Activated CD8-positive, alpha-beta T cell treated with anti-CD3 and anti-CD28 coated beads, Interleukin-2, amount 10 ng/mL, durations not matched to agents 7 days and 5 days (primary cell): ENCODE results near the gene TRIM58. TPM values are rescaled to one million over a fixed set of nuclear protein-coding genes. Genes with fewer than 3 reads are reported as not detected.

Source experiments
- ATAC-seq: fragments of 150-1000 bp; cut with Tn5 transposase; one replicate; pipeline ENCODE4 v1.10.0; 2021; ENCODE audit warnings: moderate library complexity
- CTCF ChIA-PET: fragments of 350-600 bp; sonication (Branson Sonifier 250); formaldehyde crosslinking; loops from one replicate; lab custom pipeline; 2021; ENCODE audit warnings: antibody characterized with exemption; lab: Charles Lee
- POLR2A ChIA-PET: fragments of 350-600 bp; sonication (Branson Sonifier 250); formaldehyde crosslinking; loops from one replicate; lab custom pipeline; 2021; ENCODE audit warnings: antibody characterized with exemption; lab: Charles Lee
- DNase-seq: peaks from one replicate; pipeline ENCODE4 v3.0.0-alpha.2; 2020
- H3K27ac Mint-ChIP-seq: one replicate; pipeline ENCODE4 v1.8.0; 2021; ENCODE audit warnings: mild to moderate bottlenecking, mixed read lengths
- H3K27me3 Mint-ChIP-seq: one replicate; pipeline ENCODE4 v1.8.0; 2021; ENCODE audit warnings: low read depth, mixed read lengths
- H3K36me3 Mint-ChIP-seq: one replicate; pipeline ENCODE4 v1.8.0; 2021; ENCODE audit warnings: low read depth, mixed read lengths
- H3K4me1 Mint-ChIP-seq: one replicate; pipeline ENCODE4 v1.8.0; 2021; ENCODE audit warnings: low read depth, mixed read lengths
- H3K4me3 Mint-ChIP-seq: one replicate; pipeline ENCODE4 v1.8.0; 2021; ENCODE audit warnings: mild to moderate bottlenecking, mixed read lengths
- H3K9me3 Mint-ChIP-seq: one replicate; pipeline ENCODE4 v1.8.0; 2022; ENCODE audit warnings: mixed read lengths; ENCODE audit not compliant: insufficient read depth
- total RNA-seq, 2 experiments: library from RNA; stranded (reverse); gene quantifications; one replicate each; pipeline ENCODE4 v1.2.3, GENCODE V29; 2021

The TRIM58 gene
- total RNA-seq, 2 experiments from 2014 or later: 0.21 to 0.74 TPM

- H3K4me3 Mint-ChIP-seq: no peak overlapping the region
- DNase-seq (no peak), ATAC-seq (no peak)
- no peaks in the 10 kb centered on the region for H3K36me3 Mint-ChIP-seq
- no peak overlapping the region for H3K27ac Mint-ChIP-seq
- ChIA-PET POLR2A (no interaction called here), CTCF (no interaction called here)
- no peaks in the 10 kb centered on the region for H3K4me1 Mint-ChIP-seq
- no peaks in the 10 kb centered on the region for H3K9me3 Mint-ChIP-seq
- H3K27me3 Mint-ChIP-seq: no peaks in the 10 kb centered on the region
These were observed 8.6 kb upstream of the TRIM58 start for GRCh38 chr1:247848346-247848745.

- ATAC-seq (no peak), DNase-seq (no peak)
- CTCF ChIA-PET: no interaction called here
- Mint-ChIP-seq H3K27me3 (no peaks in the 10 kb centered on the region), H3K4me3 (no peak overlapping the region), H3K4me1 (no peaks in the 10 kb centered on the region), H3K36me3 (no peaks in the 10 kb centered on the region), H3K27ac (no peak overlapping the region), H3K9me3 (no peaks in the 10 kb centered on the region)
- POLR2A ChIA-PET: no interaction called here
These were observed 7.4 kb upstream of the TRIM58 start for GRCh38 chr1:247849616-247850015.

GRCh38 chr1:247854899-247855545, 2.0 kb upstream of the TRIM58 start:
- Mint-ChIP-seq H3K27ac (no peak overlapping the region), H3K36me3 (no peaks in the 10 kb centered on the region), H3K27me3 (peaks cover 21% of the 10 kb centered on the region), H3K4me1 (peaks cover 9% of the 10 kb centered on the region), H3K9me3 (no peaks in the 10 kb centered on the region), H3K4me3 (no peak overlapping the region)
- DNase-seq: no peak
- CTCF ChIA-PET: no interaction called here
- ATAC-seq: no peak
- POLR2A ChIA-PET: no interaction called here

- H3K27ac Mint-ChIP-seq: no peak overlapping the region
- no peaks in the 10 kb centered on the region for H3K36me3 Mint-ChIP-seq
- no peaks in the 10 kb centered on the region for H3K9me3 Mint-ChIP-seq
- POLR2A ChIA-PET: no interaction called here
- DNase-seq (no peak), ATAC-seq (no peak)
- CTCF ChIA-PET: interaction anchor here (0.6 kb wide), 1 partner anchor 12 kb away, joined by 3 read pairs; no protein-coding TSS in a partner anchor
- no peak overlapping the region for H3K4me3 Mint-ChIP-seq
- peaks cover 9% of the 10 kb centered on the region for H3K4me1 Mint-ChIP-seq
- H3K27me3 Mint-ChIP-seq: peaks cover 26% of the 10 kb centered on the region
These were observed 1.1 kb upstream of the TRIM58 start for GRCh38 chr1:247855911-247856310.

GRCh38 chr1:247857985-247858619, 1.1 kb downstream of the TRIM58 start:
- Mint-ChIP-seq H3K36me3 (no peaks in the 10 kb centered on the region), H3K27me3 (peaks cover 29% of the 10 kb centered on the region), H3K4me1 (peaks cover 9% of the 10 kb centered on the region), H3K9me3 (no peaks in the 10 kb centered on the region), H3K4me3 (peak overlapping the region; percentile 68), H3K27ac (no peak overlapping the region)
- DNase-seq: no peak
- ChIA-PET CTCF (interaction anchor here (0.9 kb wide), 1 partner anchor 79 kb away, joined by 3 read pairs; no protein-coding TSS in a partner anchor), POLR2A (no interaction called here)
- no peak for ATAC-seq

GRCh38 chr1:247862756-247863155, 5.8 kb downstream of the TRIM58 start:
- ATAC-seq (no peak), DNase-seq (no peak)
- Mint-ChIP-seq H3K36me3 (no peaks in the 10 kb centered on the region), H3K27me3 (peaks cover 18% of the 10 kb centered on the region), H3K4me1 (peaks cover 5% of the 10 kb centered on the region), H3K4me3 (no peak overlapping the region), H3K27ac (no peak overlapping the region), H3K9me3 (no peaks in the 10 kb centered on the region)
- POLR2A ChIA-PET: no interaction called here
- CTCF ChIA-PET: no interaction called here

GRCh38 chr1:247864644-247865043, 7.7 kb downstream of the TRIM58 start:
- H3K4me3 Mint-ChIP-seq: no peak overlapping the region
- H3K9me3 Mint-ChIP-seq: no peaks in the 10 kb centered on the region
- peaks cover 8% of the 10 kb centered on the region for H3K27me3 Mint-ChIP-seq
- ChIA-PET POLR2A (no interaction called here), CTCF (no interaction called here)
- H3K27ac Mint-ChIP-seq: no peak overlapping the region
- DNase-seq (no peak), ATAC-seq (no peak)
- H3K36me3 Mint-ChIP-seq: no peaks in the 10 kb centered on the region
- no peaks in the 10 kb centered on the region for H3K4me1 Mint-ChIP-seq

- DNase-seq: no peak
These were observed 8.4 kb downstream of the TRIM58 start for GRCh38 chr1:247865416-247865815.

GRCh38 chr1:247883346-247883745, 26.4 kb downstream of the TRIM58 start:
- CTCF ChIA-PET: no interaction called here
- ATAC-seq (no peak), DNase-seq (no peak)
- no peaks in the 10 kb centered on the region for H3K9me3 Mint-ChIP-seq
- no peak overlapping the region for H3K27ac Mint-ChIP-seq
- no peaks in the 10 kb centered on the region for H3K27me3 Mint-ChIP-seq
- H3K36me3 Mint-ChIP-seq: no peaks in the 10 kb centered on the region
- H3K4me3 Mint-ChIP-seq: no peak overlapping the region
- POLR2A ChIA-PET: no interaction called here
- H3K4me1 Mint-ChIP-seq: no peaks in the 10 kb centered on the region

More at GRCh38 chr1:247865416-247865815, 8.4 kb downstream of the TRIM58 start:
- Mint-ChIP-seq H3K4me3 (no peak overlapping the region), H3K9me3 (no peaks in the 10 kb centered on the region), H3K36me3 (no peaks in the 10 kb centered on the region), H3K27ac (no peak overlapping the region), H3K27me3 (peaks cover 8% of the 10 kb centered on the region), H3K4me1 (no peaks in the 10 kb centered on the region)
- POLR2A ChIA-PET: no interaction called here
- CTCF ChIA-PET: no interaction called here
- no peak for ATAC-seq

GRCh38 chr1:247884797-247885413, 27.9 kb downstream of the TRIM58 start:
- POLR2A ChIA-PET: no interaction called here
- no peak overlapping the region for H3K27ac Mint-ChIP-seq
- no peak overlapping the region for H3K4me3 Mint-ChIP-seq
- H3K36me3 Mint-ChIP-seq: no peaks in the 10 kb centered on the region
- CTCF ChIA-PET: no interaction called here
- H3K4me1 Mint-ChIP-seq: no peaks in the 10 kb centered on the region
- ATAC-seq (no peak), DNase-seq (no peak)
- no peaks in the 10 kb centered on the region for H3K27me3 Mint-ChIP-seq
- H3K9me3 Mint-ChIP-seq: no peaks in the 10 kb centered on the region

- ATAC-seq (no peak), DNase-seq (no peak)
- no peak within 1 kb of the TSS for H3K4me3 Mint-ChIP-seq
- H3K9me3 Mint-ChIP-seq: peaks cover 13% of the 10 kb centered on the region
- ChIA-PET POLR2A (no interaction called here), CTCF (no interaction called here)
- H3K4me1 Mint-ChIP-seq: no peaks in the 10 kb centered on the region
- peaks cover 2% of the 10 kb centered on the region for H3K36me3 Mint-ChIP-seq
- H3K27me3 Mint-ChIP-seq: no peaks in the 10 kb centered on the region
- H3K27ac Mint-ChIP-seq: no peak within 1 kb of the TSS
These were observed 38.2 kb downstream of the TRIM58 start, which contains the start of gene OR2W3 for GRCh38 chr1:247895163-247895637. Gene OR2W3, plus strand, starts transcription at chr1:247895587. Its CDS starts 0 bp downstream, at chr1:247895587.

GRCh38 chr1:247895976-247896375, 39.0 kb downstream of the TRIM58 start:
- POLR2A ChIA-PET: no interaction called here
- Mint-ChIP-seq H3K36me3 (peaks cover 2% of the 10 kb centered on the region), H3K27me3 (no peaks in the 10 kb centered on the region), H3K4me1 (no peaks in the 10 kb centered on the region), H3K9me3 (peaks cover 13% of the 10 kb centered on the region), H3K27ac (no peak overlapping the region), H3K4me3 (no peak overlapping the region)
- ATAC-seq (no peak), DNase-seq (no peak)
- CTCF ChIA-PET: no interaction called here
